Lower lobe of right lung (tissue), 2 donors: ENCODE results near the gene PANK2. TPM values are rescaled to one million over a fixed set of nuclear protein-coding genes. Genes with fewer than 3 reads are reported as not detected.

Source experiments
- ATAC-seq, 2 donors: fragments of 200-7000 bp; cut with Tn5 transposase; one replicate each; pipeline ENCODE4 v1.9.1; 2020 to 2022; ENCODE audit warnings: mild to moderate bottlenecking in 2 of 2, moderate library complexity in 2 of 2
- DNase-seq: peaks from one replicate; pipeline ENCODE4 v3.0.0-alpha.2; 2020
- H3K27ac ChIP-seq: fragments of 200-600 bp; one replicate; pipeline ENCODE4 v1.8.0; 2022
- H3K27me3 ChIP-seq: fragments of 200-600 bp; one replicate; pipeline ENCODE4 v1.8.0; 2022; ENCODE audit warnings: low read depth
- H3K36me3 ChIP-seq: fragments of 200-600 bp; one replicate; pipeline ENCODE4 v1.8.0; 2022; ENCODE audit warnings: mild to moderate bottlenecking
- H3K4me1 ChIP-seq: fragments of 200-600 bp; one replicate; pipeline ENCODE4 v1.8.0; 2022
- H3K4me3 ChIP-seq: fragments of 200-600 bp; one replicate; pipeline ENCODE4 v1.8.0; 2022; ENCODE audit warnings: mild to moderate bottlenecking
- H3K9me3 ChIP-seq: fragments of 200-600 bp; one replicate; pipeline ENCODE4 v1.8.0; 2022
- CTCF ChIP-seq: fragments of 200-600 bp; IDR thresholded peaks from one replicate; pipeline ENCODE4 v1.8.0; 2022; ENCODE audit warnings: antibody characterized with exemption, mild to moderate bottlenecking
- intact Hi-C: fragments of 100-400 bp; cut with DNase I; formaldehyde crosslinking; loops from one replicate; pipeline ENCODE4 v1.11.0; 2022
- total RNA-seq: library from RNA; stranded (reverse); fragmentation: NEBNext Ultra II Directional; extraction: Animal tissue kit (Norgen Biotek cat#: 25700); gene quantifications from one replicate; pipeline ENCODE4 v1.2.1, GENCODE V29; 2021
- donor health status: DM: no; HTN: yes; CAD: no; lungs with severe emphysema.

PANK2 gene
- total RNA-seq, 1 donor from 2014 or later: 39.1 TPM

GRCh38 chr20:3858689-3859088, 30.5 kb upstream of the PANK2 start:
- H3K27ac ChIP-seq: no peak overlapping the region
- intact Hi-C loops: no loop called here
- no peak overlapping the region for H3K4me3 ChIP-seq
- peaks cover 95% of the 10 kb centered on the region for H3K36me3 ChIP-seq
- H3K4me1 ChIP-seq: peaks cover 15% of the 10 kb centered on the region
- TF ChIP-seq CTCF: no peak
- no peaks in the 10 kb centered on the region for H3K9me3 ChIP-seq
- DNase-seq (no peak), ATAC-seq (no peak)
- no peaks in the 10 kb centered on the region for H3K27me3 ChIP-seq

- DNase-seq: no peak
- ATAC-seq: no peak
- Histone ChIP-seq H3K27ac (no peak overlapping the region), H3K4me1 (no peaks in the 10 kb centered on the region), H3K27me3 (no peaks in the 10 kb centered on the region), H3K9me3 (no peaks in the 10 kb centered on the region), H3K4me3 (no peak overlapping the region), H3K36me3 (peaks cover 100% of the 10 kb centered on the region)
- no peak for TF ChIP-seq CTCF
- intact Hi-C loops: no loop called here
Observed at GRCh38 chr20:3861191-3861590, 28.0 kb upstream of the PANK2 start.

- Histone ChIP-seq H3K4me3 (no peak overlapping the region), H3K4me1 (no peaks in the 10 kb centered on the region), H3K27ac (no peak overlapping the region), H3K36me3 (peaks cover 100% of the 10 kb centered on the region), H3K27me3 (no peaks in the 10 kb centered on the region), H3K9me3 (no peaks in the 10 kb centered on the region)
- DNase-seq: no peak
- intact Hi-C loops: no loop called here
- TF ChIP-seq CTCF: no peak
- no peak for ATAC-seq
Observed at GRCh38 chr20:3862333-3862732, 26.9 kb upstream of the PANK2 start.

GRCh38 chr20:3863317-3863716, 25.9 kb upstream of the PANK2 start:
- no peaks in the 10 kb centered on the region for H3K27me3 ChIP-seq

GRCh38 chr20:3864518-3864917, 24.7 kb upstream of the PANK2 start:
- Histone ChIP-seq H3K9me3 (no peaks in the 10 kb centered on the region), H3K27me3 (no peaks in the 10 kb centered on the region), H3K36me3 (peaks cover 99% of the 10 kb centered on the region), H3K4me1 (no peaks in the 10 kb centered on the region), H3K4me3 (no peak overlapping the region), H3K27ac (no peak overlapping the region)
- intact Hi-C loops: no loop called here
- no peak for TF ChIP-seq CTCF
- DNase-seq (no peak), ATAC-seq (peak in 1 of 2 donors; percentile 4)

More at GRCh38 chr20:3863317-3863716, 25.9 kb upstream of the PANK2 start:
- TF ChIP-seq CTCF: no peak
- ATAC-seq (no peak), DNase-seq (no peak)
- Histone ChIP-seq H3K36me3 (peaks cover 100% of the 10 kb centered on the region), H3K27ac (no peak overlapping the region), H3K4me3 (no peak overlapping the region), H3K9me3 (no peaks in the 10 kb centered on the region), H3K4me1 (no peaks in the 10 kb centered on the region)
- intact Hi-C loops: no loop called here
